ENCODE data around the gene STK39.

The STK39 gene

GRCh38 chr2:168159754-168160585 is 87.4 kb downstream of the STK39 start:
- Histone ChIP-seq H3K4ac (ENCODE audit: low read depth, low read length) (no peak overlapping the region), H2BK5ac (ENCODE audit: low read depth, low read length, poor library complexity) (no peak overlapping the region), H3K9ac (ENCODE audit: low read length) (no peak overlapping the region), H2AK5ac (ENCODE audit: low read length) (no peak overlapping the region), H4K12ac (ENCODE audit: low read depth, low read length) (no peak overlapping the region), H2AFZ (ENCODE audit: insufficient read depth, low read length, poor library complexity) (no peak overlapping the region), H2BK120ac (ENCODE audit: insufficient read depth, low read length, poor library complexity) (no peak overlapping the region), H3K79me1 (ENCODE audit: low read length) (no peaks in the 10 kb centered on the region), H3K14ac (ENCODE audit: low read length) (no peak overlapping the region), H3K9me3 (ENCODE audit: insufficient read depth, low read depth, low read length) (no peaks in the 10 kb centered on the region), H3K4me1 (ENCODE audit: control insufficient read depth in 1 of 2, insufficient read depth in 2 of 2, low read length in 2 of 2) (peaks cover 0 to 5% of the 10 kb centered on the region in 2 experiments), H3K23ac (ENCODE audit: low read length) (no peak overlapping the region), H3K36me3 (ENCODE audit: control insufficient read depth in 1 of 2, insufficient read depth in 2 of 2, low read length in 2 of 2) (no peaks in the 10 kb centered on the region), H3K18ac (ENCODE audit: low read length) (no peak overlapping the region), H2BK12ac (ENCODE audit: low read length) (no peak overlapping the region), H4K91ac (ENCODE audit: low read depth, low read length) (no peak overlapping the region), H3K27ac (ENCODE audit: low read depth, low read length) (no peak overlapping the region), H4K8ac (ENCODE audit: low read depth, low read length) (no peak overlapping the region), H3K4me3 (ENCODE audit: low read depth, low read length) (no peak overlapping the region), H3K79me2 (ENCODE audit: control insufficient read depth, insufficient read depth, low read length, poor library complexity) (no peaks in the 10 kb centered on the region), H3K4me2 (ENCODE audit: low read length) (no peak overlapping the region), H3K27me3 (ENCODE audit: insufficient read depth, low read length) (no peaks in the 10 kb centered on the region)
- no CpG with 5 or more reads among the region's 8 CpGs for WGBS (ENCODE audit: extremely low coverage, insufficient coverage, insufficient read length)
- DNase-seq, result no peak

GRCh38 chr2:168158586-168158985 is 88.8 kb downstream of the STK39 start:
- DNase-seq, result no peak
- H2BK120ac ChIP-seq (ENCODE audit: insufficient read depth, low read length, poor library complexity), result no peak overlapping the region

GRCh38 chr2:168157926-168158325 is 89.5 kb downstream of the STK39 start:
- H3K79me2 ChIP-seq (ENCODE audit: control insufficient read depth, insufficient read depth, low read length, poor library complexity), result no peaks in the 10 kb centered on the region

More at GRCh38 chr2:168158586-168158985, 88.8 kb downstream of the STK39 start:
- Histone ChIP-seq H3K23ac (ENCODE audit: low read length) (no peak overlapping the region), H4K8ac (ENCODE audit: low read depth, low read length) (no peak overlapping the region), H2AFZ (ENCODE audit: insufficient read depth, low read length, poor library complexity) (no peak overlapping the region), H2AK5ac (ENCODE audit: low read length) (no peak overlapping the region), H3K14ac (ENCODE audit: low read length) (no peak overlapping the region), H3K36me3 (ENCODE audit: control insufficient read depth in 1 of 2, insufficient read depth in 2 of 2, low read length in 2 of 2) (no peaks in the 10 kb centered on the region), H3K79me1 (ENCODE audit: low read length) (no peaks in the 10 kb centered on the region), H3K9me3 (ENCODE audit: insufficient read depth, low read depth, low read length) (no peaks in the 10 kb centered on the region), H4K91ac (ENCODE audit: low read depth, low read length) (no peak overlapping the region), H3K27me3 (ENCODE audit: insufficient read depth, low read length) (no peaks in the 10 kb centered on the region), H3K27ac (ENCODE audit: low read depth, low read length) (no peak overlapping the region), H3K4me2 (ENCODE audit: low read length) (no peak overlapping the region), H3K4me1 (ENCODE audit: control insufficient read depth in 1 of 2, insufficient read depth in 2 of 2, low read length in 2 of 2) (peaks cover 0 to 5% of the 10 kb centered on the region in 2 experiments), H3K9ac (ENCODE audit: low read length) (no peak overlapping the region), H3K79me2 (ENCODE audit: control insufficient read depth, insufficient read depth, low read length, poor library complexity) (no peaks in the 10 kb centered on the region), H2BK12ac (ENCODE audit: low read length) (no peak overlapping the region), H3K4me3 (ENCODE audit: low read depth, low read length) (no peak overlapping the region), H3K4ac (ENCODE audit: low read depth, low read length) (no peak overlapping the region), H2BK5ac (ENCODE audit: low read depth, low read length, poor library complexity) (no peak overlapping the region), H4K12ac (ENCODE audit: low read depth, low read length) (no peak overlapping the region), H3K18ac (ENCODE audit: low read length) (no peak overlapping the region)
- no CpG with 5 or more reads among the region's 3 CpGs for WGBS (ENCODE audit: extremely low coverage, insufficient coverage, insufficient read length)

GRCh38 chr2:168157070-168157469 is 90.3 kb downstream of the STK39 start:
- Histone ChIP-seq H3K18ac (ENCODE audit: low read length) (no peak overlapping the region), H4K8ac (ENCODE audit: low read depth, low read length) (no peak overlapping the region), H3K27ac (ENCODE audit: low read depth, low read length) (no peak overlapping the region), H3K4me2 (ENCODE audit: low read length) (no peak overlapping the region), H3K4me1 (ENCODE audit: control insufficient read depth in 1 of 2, insufficient read depth in 2 of 2, low read length in 2 of 2) (peaks cover 0 to 5% of the 10 kb centered on the region in 2 experiments), H4K12ac (ENCODE audit: low read depth, low read length) (no peak overlapping the region), H3K36me3 (ENCODE audit: control insufficient read depth in 1 of 2, insufficient read depth in 2 of 2, low read length in 2 of 2) (no peaks in the 10 kb centered on the region), H2AK5ac (ENCODE audit: low read length) (no peak overlapping the region), H2BK120ac (ENCODE audit: insufficient read depth, low read length, poor library complexity) (no peak overlapping the region), H3K79me2 (ENCODE audit: control insufficient read depth, insufficient read depth, low read length, poor library complexity) (no peaks in the 10 kb centered on the region), H3K79me1 (ENCODE audit: low read length) (no peaks in the 10 kb centered on the region), H2BK12ac (ENCODE audit: low read length) (no peak overlapping the region), H3K4ac (ENCODE audit: low read depth, low read length) (no peak overlapping the region), H3K27me3 (ENCODE audit: insufficient read depth, low read length) (no peaks in the 10 kb centered on the region), H2AFZ (ENCODE audit: insufficient read depth, low read length, poor library complexity) (no peak overlapping the region), H3K23ac (ENCODE audit: low read length) (no peak overlapping the region), H3K9ac (ENCODE audit: low read length) (no peak overlapping the region), H4K91ac (ENCODE audit: low read depth, low read length) (no peak overlapping the region), H2BK5ac (ENCODE audit: low read depth, low read length, poor library complexity) (no peak overlapping the region), H3K9me3 (ENCODE audit: insufficient read depth, low read depth, low read length) (no peaks in the 10 kb centered on the region), H3K4me3 (ENCODE audit: low read depth, low read length) (no peak overlapping the region), H3K14ac (ENCODE audit: low read length) (no peak overlapping the region)
- DNase-seq, result no peak
- no CpG with 5 or more reads among the region's 3 CpGs for WGBS (ENCODE audit: extremely low coverage, insufficient coverage, insufficient read length)

More at GRCh38 chr2:168157926-168158325, 89.5 kb downstream of the STK39 start:
- Histone ChIP-seq H3K27me3 (ENCODE audit: insufficient read depth, low read length) (no peaks in the 10 kb centered on the region), H3K27ac (ENCODE audit: low read depth, low read length) (no peak overlapping the region), H3K4me2 (ENCODE audit: low read length) (no peak overlapping the region), H3K9ac (ENCODE audit: low read length) (no peak overlapping the region), H3K23ac (ENCODE audit: low read length) (no peak overlapping the region), H3K4me1 (ENCODE audit: control insufficient read depth in 1 of 2, insufficient read depth in 2 of 2, low read length in 2 of 2) (peaks cover 0 to 5% of the 10 kb centered on the region in 2 experiments), H2BK120ac (ENCODE audit: insufficient read depth, low read length, poor library complexity) (no peak overlapping the region), H2AK5ac (ENCODE audit: low read length) (no peak overlapping the region), H3K18ac (ENCODE audit: low read length) (no peak overlapping the region), H3K9me3 (ENCODE audit: insufficient read depth, low read depth, low read length) (no peaks in the 10 kb centered on the region), H3K4me3 (ENCODE audit: low read depth, low read length) (no peak overlapping the region), H3K14ac (ENCODE audit: low read length) (no peak overlapping the region), H4K12ac (ENCODE audit: low read depth, low read length) (no peak overlapping the region), H2BK12ac (ENCODE audit: low read length) (no peak overlapping the region), H3K36me3 (ENCODE audit: control insufficient read depth in 1 of 2, insufficient read depth in 2 of 2, low read length in 2 of 2) (no peaks in the 10 kb centered on the region), H2AFZ (ENCODE audit: insufficient read depth, low read length, poor library complexity) (no peak overlapping the region), H3K79me1 (ENCODE audit: low read length) (no peaks in the 10 kb centered on the region), H2BK5ac (ENCODE audit: low read depth, low read length, poor library complexity) (no peak overlapping the region), H4K8ac (ENCODE audit: low read depth, low read length) (no peak overlapping the region), H4K91ac (ENCODE audit: low read depth, low read length) (no peak overlapping the region), H3K4ac (ENCODE audit: low read depth, low read length) (no peak overlapping the region)
- no CpG with 5 or more reads among the region's 2 CpGs for WGBS (ENCODE audit: extremely low coverage, insufficient coverage, insufficient read length)
- DNase-seq, result no peak

All from trophoblast cell (in vitro differentiated cells and primary cell).